Head of caudate nucleus (tissue), 42 donors: ENCODE data around the gene ZNF878.
"Not testable (repeated sequence)": the region's sequence is repeated elsewhere in the genome, so short reads cannot be mapped to it uniquely, and the experiment has no call there.

Source experiments
- DNase-seq, 42 donors: peaks; one replicate each; pipeline versions ENCODE4 v3.0.0 to v3.0.0-alpha.2; 2020 to 2021; ENCODE audit warnings: mixed read lengths in 7 of 42
- intact Hi-C: fragments of 100-400 bp; cut with DNase I; formaldehyde crosslinking; loops from one replicate; pipeline ENCODE4 v1.15.0; 2022

The ZNF878 gene

GRCh38 chr19:12052497-12053169 lies at the start of gene ZNF878:
ZNF878 (minus strand) TSS chr19:12052961; CDS start chr19:12052801, 160 bp downstream.
- DNase-seq, result peak; percentile 80 to 96 (median 91)
- intact Hi-C loops, result no loop called here

- intact Hi-C loops, result no loop called here
- no peak for DNase-seq
Observed at GRCh38 chr19:12098040-12098439, 45.3 kb upstream of the ZNF878 start.

GRCh38 chr19:12095111-12095790 lies 42.5 kb upstream of the ZNF878 start:
- intact Hi-C loops, result no loop called here
- DNase-seq, result no peak

GRCh38 chr19:12093777-12094176 lies 41.0 kb upstream of the ZNF878 start:
- intact Hi-C loops, result no loop called here
- DNase-seq, result no peak

- intact Hi-C loops, result no loop called here
Observed at GRCh38 chr19:12092956-12093355, 40.2 kb upstream of the ZNF878 start.

GRCh38 chr19:12092065-12092867 lies 39.5 kb upstream of the ZNF878 start:
- intact Hi-C loops, result no loop called here

More at GRCh38 chr19:12092956-12093355, 40.2 kb upstream of the ZNF878 start:
- DNase-seq, result no peak

GRCh38 chr19:12090807-12091206 lies 38.0 kb upstream of the ZNF878 start:
- peak; percentile 41 to 88 (median 71) for DNase-seq
- intact Hi-C loops, result no loop called here

More at GRCh38 chr19:12092065-12092867, 39.5 kb upstream of the ZNF878 start:
- DNase-seq, result peak; percentile 57 to 90 (median 79)

- intact Hi-C loops, result no loop called here
- DNase-seq, result no peak
Observed at GRCh38 chr19:12085074-12085818, 32.5 kb upstream of the ZNF878 start.

- DNase-seq, intact Hi-C loops: not testable (repeated sequence)
Observed at GRCh38 chr19:12083336-12083735, 30.6 kb upstream of the ZNF878 start.

- intact Hi-C loops, result no loop called here
- no peak for DNase-seq
Observed at GRCh38 chr19:12077375-12077774, 24.6 kb upstream of the ZNF878 start.

GRCh38 chr19:12076331-12076730 lies 23.6 kb upstream of the ZNF878 start:
- DNase-seq, intact Hi-C loops: not testable (repeated sequence)

- intact Hi-C loops, result no loop called here
- no peak for DNase-seq
Observed at GRCh38 chr19:12075538-12076139, 22.9 kb upstream of the ZNF878 start.

GRCh38 chr19:12064590-12065538 lies 12.1 kb upstream of the ZNF878 start, which contains the start of gene ZNF844:
ZNF844 (plus strand) TSS chr19:12064731; CDS start chr19:12064874, 143 bp downstream.
- intact Hi-C loops, result loop anchor here (10.0 kb wide), 1 partner anchor 80 kb away; the partner anchor contains the start of gene ZNF20
- DNase-seq, result peak; percentile 96 to 99 (median 99)

- intact Hi-C loops, result no loop called here
- no peak for DNase-seq
Observed at GRCh38 chr19:12055784-12056183, 3.0 kb upstream of the ZNF878 start.

- intact Hi-C loops, result no loop called here
- DNase-seq, result no peak
Observed at GRCh38 chr19:12052091-12052496, 667 bp downstream of the ZNF878 start.

- intact Hi-C loops, result no loop called here
- DNase-seq, result no peak
Observed at GRCh38 chr19:12047868-12048267, 4.9 kb downstream of the ZNF878 start.

- DNase-seq, result no peak
- intact Hi-C loops, result no loop called here
Observed at GRCh38 chr19:12043752-12044422, 8.9 kb downstream of the ZNF878 start.
